Heart left ventricle (tissue), 13 donors: ENCODE measurements around the gene ZNF689.

Experiments used
- CTCF ChIP-seq, 12 donors: fragments of 200-600 bp; sonication (generic) in 4 of 12; IDR thresholded peaks; one replicate each; pipeline versions ENCODE4 v1.5.0 to v1.8.0; 2018 to 2022; ENCODE audit warnings: antibody characterized with exemption in 12 of 12, mild to moderate bottlenecking in 5 of 12
- POLR2A ChIP-seq, 2 donors: fragments of 450-650 bp; IDR thresholded peaks; one replicate each; pipeline ENCODE4 v1.6.1; 2017; ENCODE audit warnings: antibody characterized with exemption in 2 of 2, mild to moderate bottlenecking in 2 of 2, moderate library complexity in 2 of 2
- donor health status: ischemic (EF 13 %, LVEDD 7.1; RV severe dilation, severe dysfunction).
- donor health status: DM: no; HTN: yes; CAD: no.
- donor health status: DM: no; HTN: no; CAD: no.
- donor health status: ischemic (EF 25% LVEDD 6.9; RV normal size, moderate dysfunction).
- donor health status: ischemic (EF 25% LVEDD 5.7; RV mildly dilated, moderate dysfunction).
- donor health status: ischemic (EF 35%, LVEDD 5.7; RV mildly dilated, moderate dysfunction).
- donor health status: nonischemic (EF 11% LVEDD 7.7; RV severe dilation, severe dysfunction).
- donor health status: DM: yes; HTN: yes; CAD: no.
- donor health status: PGD.
- donor health status: ischemic (EF 29% LVEDD 5.4; RV normal size, mild dysfunction).
- donor health status: nonischemic (EF 23%, LVEDD 6.1; RV moderate dilation, normal function).

GRCh38 chr16:30552956-30553355, 57.2 kb downstream of the ZNF689 start:
- TF ChIP-seq CTCF (IDR thresholded peaks at IDR 0.05), result no peak
- no peak for TF ChIP-seq POLR2A (IDR thresholded peaks at IDR 0.05)
